ENCODE data around the gene BIN2.

DNA sequence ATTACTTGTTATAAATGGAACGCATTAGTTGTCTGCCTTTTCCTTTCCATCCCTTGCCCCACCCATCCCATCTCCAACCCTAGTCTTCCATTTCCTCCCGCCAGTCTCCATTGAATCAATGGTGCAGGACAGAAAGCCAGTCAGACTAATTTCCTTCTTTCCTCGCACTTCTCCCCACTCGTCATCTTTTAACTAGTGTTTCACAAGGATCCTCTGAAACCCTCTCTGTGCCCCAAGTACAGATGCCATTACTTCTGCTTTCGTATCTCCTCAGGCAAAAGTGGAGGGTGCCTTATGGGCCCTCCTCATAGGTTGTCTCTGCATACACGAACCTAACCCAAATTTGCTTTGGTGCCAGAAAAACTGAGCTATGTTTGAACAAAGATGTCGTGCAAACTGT, 81.1 kb downstream of the BIN2 start:
- TF ChIP-seq, protein P1, sequence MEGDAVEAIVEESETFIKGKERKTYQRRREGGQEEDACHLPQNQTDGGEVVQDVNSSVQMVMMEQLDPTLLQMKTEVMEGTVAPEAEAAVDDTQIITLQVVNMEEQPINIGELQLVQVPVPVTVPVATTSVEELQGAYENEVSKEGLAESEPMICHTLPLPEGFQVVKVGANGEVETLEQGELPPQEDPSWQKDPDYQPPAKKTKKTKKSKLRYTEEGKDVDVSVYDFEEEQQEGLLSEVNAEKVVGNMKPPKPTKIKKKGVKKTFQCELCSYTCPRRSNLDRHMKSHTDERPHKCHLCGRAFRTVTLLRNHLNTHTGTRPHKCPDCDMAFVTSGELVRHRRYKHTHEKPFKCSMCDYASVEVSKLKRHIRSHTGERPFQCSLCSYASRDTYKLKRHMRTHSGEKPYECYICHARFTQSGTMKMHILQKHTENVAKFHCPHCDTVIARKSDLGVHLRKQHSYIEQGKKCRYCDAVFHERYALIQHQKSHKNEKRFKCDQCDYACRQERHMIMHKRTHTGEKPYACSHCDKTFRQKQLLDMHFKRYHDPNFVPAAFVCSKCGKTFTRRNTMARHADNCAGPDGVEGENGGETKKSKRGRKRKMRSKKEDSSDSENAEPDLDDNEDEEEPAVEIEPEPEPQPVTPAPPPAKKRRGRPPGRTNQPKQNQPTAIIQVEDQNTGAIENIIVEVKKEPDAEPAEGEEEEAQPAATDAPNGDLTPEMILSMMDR (IDR thresholded peaks at IDR 0.05), result no peak
- TF ChIP-seq POLR2AphosphoS5 (IDR thresholded peaks at IDR 0.05) (no peak), EP300 (IDR thresholded peaks at IDR 0.05) (no peak)
